KMS-11 (cell line): ENCODE data around the gene MOV10.

ENCODE experiments used
- H2AFZ ChIP-seq: fragments of 200-600 bp; sonication (generic); 2 replicates; pipeline ENCODE4 v1.6.1; 2016; ENCODE audit warnings: antibody characterized with exemption, mixed run types, low read depth
- H3K27ac ChIP-seq: fragments of 200-600 bp; sonication (generic); 2 replicates; pipeline ENCODE4 v1.6.1; 2016; ENCODE audit warnings: mild to moderate bottlenecking, mixed run types
- H3K27me3 ChIP-seq: fragments of 200-600 bp; sonication (generic); 2 replicates; pipeline ENCODE4 v1.6.1; 2017; ENCODE audit warnings: mild to moderate bottlenecking, low read depth, mixed run types, moderate library complexity; ENCODE audit not compliant: insufficient read depth
- H3K36me3 ChIP-seq: fragments of 200-600 bp; sonication (generic); 2 replicates; pipeline ENCODE4 v1.6.1; 2017; ENCODE audit warnings: mild to moderate bottlenecking, mixed run types; ENCODE audit not compliant: insufficient read depth
- H3K4me1 ChIP-seq: fragments of 200-600 bp; sonication (generic); 2 replicates; pipeline ENCODE4 v1.6.1; 2016; ENCODE audit warnings: mild to moderate bottlenecking, low read depth, mixed run types; ENCODE audit not compliant: poor library complexity, severe bottlenecking
- H3K4me2 ChIP-seq: fragments of 200-600 bp; sonication (generic); 2 replicates; pipeline ENCODE4 v1.7.0; 2016; ENCODE audit warnings: mild to moderate bottlenecking, mixed run types
- H3K4me3 ChIP-seq: fragments of 200-600 bp; sonication (generic); IDR thresholded peaks from 2 replicates; pipeline ENCODE4 v1.6.1; 2017; ENCODE audit warnings: low read depth, low read length, mixed read lengths; ENCODE audit not compliant: insufficient read depth
- H3K79me2 ChIP-seq: fragments of 200-600 bp; sonication (generic); 2 replicates; pipeline ENCODE4 v1.6.1; 2016; ENCODE audit warnings: low read depth, mixed run types; ENCODE audit not compliant: insufficient read depth
- H3K9ac ChIP-seq: fragments of 200-600 bp; sonication (generic); 2 replicates; pipeline ENCODE4 v1.6.1; 2016; ENCODE audit warnings: mild to moderate bottlenecking, mixed run types
- H4K20me1 ChIP-seq: fragments of 200-600 bp; sonication (generic); 2 replicates; pipeline ENCODE4 v1.6.1; 2016; ENCODE audit warnings: mild to moderate bottlenecking, mixed run types; ENCODE audit not compliant: insufficient read depth
- CTCF ChIP-seq: fragments of 200-600 bp; sonication (generic); conservative IDR thresholded peaks from 2 replicates; pipeline ENCODE4 v1.6.1; 2017; ENCODE audit warnings: low read depth, mild to moderate bottlenecking, antibody characterized with exemption, low read length, moderate library complexity, mixed read lengths

The MOV10 gene

GRCh38 chr1:112716133-112716720 lies 41.8 kb downstream of the MOV10 start:
- Histone ChIP-seq H3K36me3 (no peaks in the 10 kb centered on the region), H3K4me2 (peak overlapping the region; percentile 84), H3K4me3 (peak overlapping the region; percentile 33), H2AFZ (peak overlapping the region; percentile 42; the same call in 1 of the 2 replicates), H3K27ac (no peak overlapping the region), H3K9ac (no peak overlapping the region), H3K79me2 (no peaks in the 10 kb centered on the region), H3K4me1 (no peaks in the 10 kb centered on the region), H3K27me3 (peaks cover 3% of the 10 kb centered on the region), H4K20me1 (no peaks in the 10 kb centered on the region)
- TF ChIP-seq CTCF: peak; percentile 88

GRCh38 chr1:112717263-112717873 lies 42.9 kb downstream of the MOV10 start:
- no peak for TF ChIP-seq CTCF
- Histone ChIP-seq H3K36me3 (no peaks in the 10 kb centered on the region), H3K4me1 (no peaks in the 10 kb centered on the region), H3K4me3 (no peak overlapping the region), H3K27me3 (peaks cover 3% of the 10 kb centered on the region), H3K79me2 (no peaks in the 10 kb centered on the region), H4K20me1 (no peaks in the 10 kb centered on the region), H3K4me2 (no peak overlapping the region), H3K9ac (no peak overlapping the region), H2AFZ (no peak overlapping the region), H3K27ac (no peak overlapping the region)

GRCh38 chr1:112718691-112719418 lies 44.4 kb downstream of the MOV10 start:
- Histone ChIP-seq H3K4me2 (peak overlapping the region; percentile 45; the same call in 1 of the 2 replicates), H3K4me1 (no peaks in the 10 kb centered on the region), H3K27me3 (peaks cover 3% of the 10 kb centered on the region), H3K36me3 (no peaks in the 10 kb centered on the region), H2AFZ (peak overlapping the region; percentile 47; the same call in 1 of the 2 replicates), H3K4me3 (no peak overlapping the region), H4K20me1 (no peaks in the 10 kb centered on the region), H3K27ac (no peak overlapping the region), H3K79me2 (no peaks in the 10 kb centered on the region), H3K9ac (no peak overlapping the region)
- peak; percentile 59 for TF ChIP-seq CTCF

- H3K4me1 ChIP-seq: no peaks in the 10 kb centered on the region
- H4K20me1 ChIP-seq: no peaks in the 10 kb centered on the region
- H2AFZ ChIP-seq: no peak overlapping the region
- H3K79me2 ChIP-seq: no peaks in the 10 kb centered on the region
- no peaks in the 10 kb centered on the region; the same call in 1 of the 2 replicates for H3K27me3 ChIP-seq
- no peak overlapping the region for H3K27ac ChIP-seq
- no peak overlapping the region for H3K4me3 ChIP-seq
- TF ChIP-seq CTCF: no peak
- H3K36me3 ChIP-seq: no peaks in the 10 kb centered on the region
- H3K9ac ChIP-seq: no peak overlapping the region
- no peak overlapping the region for H3K4me2 ChIP-seq
These were observed 45.2 kb downstream of the MOV10 start for GRCh38 chr1:112719706-112720105.
